Loucy (cell line): ENCODE results near the gene NR0B1.
A peak's percentile ranks its signal among the peaks of the same experiment; 100 is the strongest.

Source experiments
- H2AFZ ChIP-seq: fragments of 200-600 bp; sonication (generic); 2 replicates; pipeline ENCODE4 v1.6.0; 2016; ENCODE audit warnings: antibody characterized with exemption, mild to moderate bottlenecking, low read length, moderate library complexity
- H3F3A ChIP-seq: fragments of 200-600 bp; 2 replicates; pipeline ENCODE4 v1.6.0; 2016; ENCODE audit warnings: antibody characterized with exemption, low read depth, mild to moderate bottlenecking
- H3K27me3 ChIP-seq: fragments of 200-600 bp; sonication (generic); 2 replicates; pipeline ENCODE4 v1.6.1; 2014; ENCODE audit warnings: low read length, mild to moderate bottlenecking; ENCODE audit not compliant: insufficient read depth, poor library complexity, severe bottlenecking
- H3K36me3 ChIP-seq: fragments of 200-600 bp; sonication (generic); 2 replicates; pipeline ENCODE4 v1.6.1; 2016; ENCODE audit warnings: low read length; ENCODE audit not compliant: insufficient read depth
- H3K4me1 ChIP-seq: fragments of 200-600 bp; sonication (generic); 2 replicates; pipeline ENCODE4 v1.5.1; 2014; ENCODE audit warnings: low read length, mild to moderate bottlenecking; ENCODE audit not compliant: insufficient read depth, poor library complexity, severe bottlenecking
- H3K4me2 ChIP-seq: fragments of 200-600 bp; sonication (generic); 2 replicates; pipeline ENCODE4 v1.6.0; 2014; ENCODE audit warnings: antibody characterized with exemption, low read length, low read depth, mild to moderate bottlenecking; ENCODE audit not compliant: poor library complexity, severe bottlenecking
- H3K4me3 ChIP-seq: fragments of 200-600 bp; sonication (generic); 2 replicates; pipeline ENCODE4 v1.5.1; 2014; ENCODE audit warnings: low read length, mild to moderate bottlenecking, mixed read lengths; ENCODE audit not compliant: poor library complexity, severe bottlenecking
- H3K79me2 ChIP-seq: fragments of 200-600 bp; sonication (generic); 2 replicates; pipeline ENCODE4 v1.6.1; 2014; ENCODE audit warnings: low read length; ENCODE audit not compliant: insufficient read depth
- H3K9ac ChIP-seq: fragments of 200-600 bp; sonication (generic); 2 replicates; pipeline ENCODE4 v1.6.0; 2014; ENCODE audit warnings: mild to moderate bottlenecking, low read depth, low read length, moderate library complexity; ENCODE audit not compliant: poor library complexity, severe bottlenecking
- H3K9me2 ChIP-seq: fragments of 200-600 bp; sonication (generic); replicated peaks from 2 replicates; pipeline ENCODE4 v1.6.1; 2016; ENCODE audit warnings: low read depth, low read length, mixed read lengths
- H3K9me3 ChIP-seq: fragments of 200-600 bp; sonication (generic); 2 replicates; pipeline ENCODE4 v1.6.1; 2014; ENCODE audit warnings: mild to moderate bottlenecking, antibody characterized with exemption, low read length, low read depth; ENCODE audit not compliant: insufficient read depth
- H4K20me1 ChIP-seq: fragments of 200-600 bp; sonication (generic); 2 replicates; pipeline ENCODE4 v1.6.0; 2014; ENCODE audit warnings: antibody characterized with exemption, low read length, mild to moderate bottlenecking; ENCODE audit not compliant: insufficient read depth, poor library complexity, severe bottlenecking
- CTCF ChIP-seq: fragments of 200-600 bp; sonication (generic); conservative IDR thresholded peaks from 2 replicates; pipeline ENCODE4 v1.5.1; 2014; ENCODE audit warnings: mild to moderate bottlenecking, antibody characterized with exemption, low read length
- EZH2phosphoT487 ChIP-seq: fragments of 200-600 bp; IDR thresholded peaks from 2 replicates; pipeline ENCODE4 v1.6.1; 2018; ENCODE audit warnings: antibody characterized with exemption, mild to moderate bottlenecking, moderate library complexity, borderline replicate concordance

The NR0B1 gene

GRCh38 chrX:30313322-30313721, 4.1 kb upstream of the NR0B1 start:
- TF ChIP-seq CTCF (no peak), EZH2phosphoT487 (no peak)
- Histone ChIP-seq H3K4me3 (no peak overlapping the region), H3K9me3 (no peaks in the 10 kb centered on the region)

DNA sequence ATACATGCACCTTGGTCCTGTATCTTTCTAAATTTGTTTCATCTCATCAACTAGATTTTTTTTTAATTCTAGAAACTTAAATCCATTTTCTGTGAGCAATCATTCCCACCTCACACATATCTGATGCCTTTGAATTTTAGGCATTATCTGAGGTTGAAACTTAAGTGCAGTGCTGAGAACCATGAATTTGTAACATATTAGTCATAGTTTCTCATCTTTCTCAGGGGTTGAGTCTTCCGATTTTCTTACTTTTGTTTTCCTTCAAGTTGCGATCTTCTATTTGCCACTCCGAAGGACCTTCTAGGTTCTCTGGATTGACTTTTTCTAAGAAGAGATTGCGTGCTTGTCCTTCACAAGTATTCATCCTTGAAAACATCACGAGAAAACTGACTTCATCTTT, 3.7 kb upstream of the NR0B1 start:
- no peaks in the 10 kb centered on the region for H4K20me1 ChIP-seq
- no peaks in the 10 kb centered on the region for H3K27me3 ChIP-seq
- no peak overlapping the region for H3K4me3 ChIP-seq
- H3K36me3 ChIP-seq, result no peaks in the 10 kb centered on the region
- H3F3A ChIP-seq, result no peaks in the 10 kb centered on the region
- no peak overlapping the region for H3K9ac ChIP-seq
- no peaks in the 10 kb centered on the region for H3K9me3 ChIP-seq
- peak overlapping the region; percentile 68 for H2AFZ ChIP-seq
- peaks cover 21% of the 10 kb centered on the region for H3K4me1 ChIP-seq
- H3K9me2 ChIP-seq, result no peaks in the 10 kb centered on the region
- no peak for TF ChIP-seq CTCF
- no peak for TF ChIP-seq EZH2phosphoT487
- peak overlapping the region; percentile 20 for H3K4me2 ChIP-seq
- no peaks in the 10 kb centered on the region for H3K79me2 ChIP-seq

More at GRCh38 chrX:30313322-30313721, 4.1 kb upstream of the NR0B1 start:
- no peak overlapping the region for H3K9ac ChIP-seq
- H3K9me2 ChIP-seq, result no peaks in the 10 kb centered on the region
- H4K20me1 ChIP-seq, result no peaks in the 10 kb centered on the region
- H3K79me2 ChIP-seq, result no peaks in the 10 kb centered on the region
- no peaks in the 10 kb centered on the region for H3K27me3 ChIP-seq
- peaks cover 21% of the 10 kb centered on the region for H3K4me1 ChIP-seq
- no peaks in the 10 kb centered on the region for H3F3A ChIP-seq
- H3K36me3 ChIP-seq, result no peaks in the 10 kb centered on the region
- H3K4me2 ChIP-seq, result no peak overlapping the region
- peak overlapping the region; percentile 68; the same call in 1 of the 2 replicates for H2AFZ ChIP-seq

DNA sequence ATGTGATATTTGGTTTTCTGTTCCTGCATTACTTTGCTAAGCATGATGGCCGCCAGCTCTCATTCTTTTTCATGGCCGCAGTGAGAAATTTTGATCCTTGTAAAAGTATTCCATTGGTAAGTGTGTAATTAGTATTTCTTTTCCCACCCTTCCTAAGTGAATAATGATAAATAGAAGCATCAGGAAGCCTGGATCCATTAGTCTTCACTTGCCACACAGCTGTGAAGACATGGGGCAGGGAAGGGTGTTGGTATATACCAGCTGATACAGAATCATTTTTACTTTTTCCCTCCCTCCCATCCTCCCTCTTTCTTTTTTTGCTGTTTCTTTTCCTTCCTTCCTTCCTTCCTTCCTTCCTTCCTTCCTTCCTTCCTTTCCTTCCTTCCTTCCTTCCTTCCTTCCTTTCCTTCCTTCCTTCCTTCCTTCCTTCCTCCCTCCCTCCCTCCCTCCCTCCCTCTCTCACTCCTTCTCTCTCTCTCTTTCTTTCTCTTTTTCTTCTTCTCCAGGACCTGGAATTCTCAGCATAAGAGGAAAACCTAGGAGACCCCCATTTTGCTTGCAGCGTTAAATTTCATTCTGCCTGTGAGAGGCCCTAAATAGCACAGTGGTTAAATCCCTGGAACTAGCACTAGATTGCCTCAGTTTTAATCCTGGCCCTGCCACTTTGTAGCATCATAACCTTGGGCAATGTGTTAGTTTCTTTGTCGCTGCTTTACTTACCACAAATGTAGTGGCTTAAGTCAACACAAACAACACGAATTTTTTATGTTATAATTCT, 1.4 kb upstream of the NR0B1 start:
- no peaks in the 10 kb centered on the region for H4K20me1 ChIP-seq
- H3K9ac ChIP-seq, result no peak overlapping the region
- H3K27me3 ChIP-seq, result no peaks in the 10 kb centered on the region
- H3K79me2 ChIP-seq, result no peaks in the 10 kb centered on the region
- H3K4me3 ChIP-seq, result no peak overlapping the region
- no peaks in the 10 kb centered on the region for H3F3A ChIP-seq
- peaks cover 21% of the 10 kb centered on the region for H3K4me1 ChIP-seq
- H3K9me2 ChIP-seq, result no peaks in the 10 kb centered on the region
- 0 out of 2 replicates have a peak overlapping the region, but pooled peaks have one; percentile 56 for H2AFZ ChIP-seq
- no peak overlapping the region for H3K4me2 ChIP-seq
- no peaks in the 10 kb centered on the region for H3K36me3 ChIP-seq
- H3K9me3 ChIP-seq, result no peaks in the 10 kb centered on the region
- no peak for TF ChIP-seq EZH2phosphoT487
- no peak for TF ChIP-seq CTCF
